Neural cell (in vitro differentiated cells): Measurements from ENCODE around the gene TTC39B. TPM values are rescaled to one million over a fixed set of nuclear protein-coding genes. Genes with fewer than 3 reads are reported as not detected.

Source experiments
- H2AFZ ChIP-seq: fragments of 200-600, 300-800 bp; sonication (generic), shearing (Covaris generic); 2 replicates; pipeline ENCODE4 v1.6.0; 2014; ENCODE audit warnings: low read depth, mild to moderate bottlenecking, antibody characterized with exemption, low read length, moderate library complexity
- H3F3A ChIP-seq: fragments of 200-600 bp; shearing (Covaris generic); 2 replicates; pipeline ENCODE4 v1.6.1; 2016; ENCODE audit warnings: mild to moderate bottlenecking, moderate library complexity, mixed read lengths, antibody characterized with exemption, low read length; ENCODE audit not compliant: insufficient read depth, poor library complexity, severe bottlenecking
- H3K27ac ChIP-seq: fragments of 200-600, 300-800 bp; sonication (generic), shearing (Covaris generic); 2 replicates; pipeline ENCODE4 v1.5.1; 2014; ENCODE audit warnings: mild to moderate bottlenecking, low read length, moderate library complexity
- H3K27me3 ChIP-seq: fragments of 300-800, 200-600 bp; sonication (generic), shearing (Covaris generic); 2 replicates; pipeline ENCODE4 v1.6.0; 2014; ENCODE audit warnings: mild to moderate bottlenecking, low read depth, low read length, moderate library complexity; ENCODE audit not compliant: insufficient read depth
- H3K36me3 ChIP-seq: fragments of 300-800, 200-600 bp; sonication (generic), shearing (Covaris generic); 2 replicates; pipeline ENCODE4 v1.5.1; 2014; ENCODE audit warnings: mild to moderate bottlenecking, antibody characterized with exemption, low read length, moderate library complexity; ENCODE audit not compliant: insufficient read depth
- H3K4me2 ChIP-seq: fragments of 300-800, 200-600 bp; sonication (generic), shearing (Covaris generic); 2 replicates; pipeline ENCODE4 v1.6.0; 2014; ENCODE audit warnings: mild to moderate bottlenecking, low read length
- H3K4me3 ChIP-seq: fragments of 300-800, 200-600 bp; sonication (generic), shearing (Covaris generic); 2 replicates; pipeline ENCODE4 v1.5.1; 2014; ENCODE audit warnings: mild to moderate bottlenecking, low read length, moderate library complexity
- H3K79me2 ChIP-seq: fragments of 200-600 bp; shearing (Covaris generic); replicated peaks from 2 replicates; pipeline ENCODE4 v1.6.0; 2014; ENCODE audit warnings: mild to moderate bottlenecking, low read length, moderate library complexity; ENCODE audit not compliant: insufficient read depth
- H3K9ac ChIP-seq: fragments of 300-800, 200-600 bp; sonication (generic), shearing (Covaris generic); 2 replicates; pipeline ENCODE4 v1.6.1; 2016; ENCODE audit warnings: mild to moderate bottlenecking, low read length, mixed read lengths
- H3K9me2 ChIP-seq: fragments of 200-600 bp; shearing (Covaris generic); 2 replicates; pipeline ENCODE4 v1.6.1; 2016; ENCODE audit warnings: mild to moderate bottlenecking, low read length, mixed read lengths; ENCODE audit not compliant: insufficient read depth
- H3K9me3 ChIP-seq: fragments of 200-600, 300-800 bp; sonication (generic), shearing (Covaris generic); 2 replicates; pipeline ENCODE4 v1.6.1; 2016; ENCODE audit warnings: mild to moderate bottlenecking, mixed run types, low read length, moderate library complexity, mixed read lengths
- H4K20me1 ChIP-seq: fragments of 200-600 bp; shearing (Covaris generic); 2 replicates; pipeline ENCODE4 v1.6.1; 2016; ENCODE audit warnings: mild to moderate bottlenecking, mixed run types; ENCODE audit not compliant: insufficient read depth
- EP300 ChIP-seq: fragments of 450-650 bp; conservative IDR thresholded peaks from 2 replicates; pipeline ENCODE4 v1.6.1; 2014; ENCODE audit warnings: antibody characterized with exemption, mild to moderate bottlenecking, moderate library complexity; ENCODE audit not compliant: poor library complexity, severe bottlenecking
- EZH2 ChIP-seq: fragments of 200-600, 300-800 bp; shearing (Covaris generic), sonication (generic); IDR thresholded peaks from 2 replicates; pipeline ENCODE4 v1.6.1; 2014; ENCODE audit warnings: antibody characterized with exemption, low read length, borderline replicate concordance, mild to moderate bottlenecking; ENCODE audit not compliant: insufficient read depth, poor library complexity, severe bottlenecking
- MXI1 ChIP-seq: fragments of 450-650 bp; conservative IDR thresholded peaks from 2 replicates; pipeline ENCODE4 v1.6.1; 2014; ENCODE audit warnings: antibody characterized with exemption, mild to moderate bottlenecking; ENCODE audit not compliant: poor library complexity, severe bottlenecking
- POLR2AphosphoS5 ChIP-seq: IDR thresholded peaks from 2 replicates; pipeline ENCODE4 v1.6.1; 2012
- RAD21 ChIP-seq: fragments of 450-650 bp; conservative IDR thresholded peaks from 2 replicates; pipeline ENCODE4 v1.6.1; 2014; ENCODE audit warnings: antibody characterized with exemption, mild to moderate bottlenecking, moderate library complexity
- SMC3 ChIP-seq: fragments of 450-650 bp; conservative IDR thresholded peaks from 2 replicates; pipeline ENCODE4 v1.6.1; 2014; ENCODE audit warnings: antibody characterized with exemption, mild to moderate bottlenecking, moderate library complexity; ENCODE audit not compliant: poor library complexity
- TAF1 ChIP-seq: IDR thresholded peaks from 2 replicates; pipeline ENCODE4 v1.6.1; 2012; ENCODE audit warnings: low read depth
- polyA plus RNA-seq: library from polyadenylated mRNA; depleted of rRNA; stranded (reverse); fragments of >200 nt; gene quantifications from 2 replicates; pipeline ENCODE4 v1.2.3, GENCODE V29; 2014
- TF ChIP-seq, protein P1 (sequence below): IDR thresholded peaks from 2 replicates; pipeline ENCODE4 v1.6.1; 2012; ENCODE audit warnings: borderline replicate concordance
- TF ChIP-seq, protein P2 (sequence below): fragments of 450-650 bp; IDR thresholded peaks from 2 replicates; pipeline ENCODE4 v1.5.1; 2014; ENCODE audit warnings: antibody characterized with exemption, mild to moderate bottlenecking, moderate library complexity; ENCODE audit not compliant: poor library complexity, severe bottlenecking

TTC39B gene
- polyA plus RNA-seq, 1 donor from 2014 or later, result 2.8 TPM

DNA sequence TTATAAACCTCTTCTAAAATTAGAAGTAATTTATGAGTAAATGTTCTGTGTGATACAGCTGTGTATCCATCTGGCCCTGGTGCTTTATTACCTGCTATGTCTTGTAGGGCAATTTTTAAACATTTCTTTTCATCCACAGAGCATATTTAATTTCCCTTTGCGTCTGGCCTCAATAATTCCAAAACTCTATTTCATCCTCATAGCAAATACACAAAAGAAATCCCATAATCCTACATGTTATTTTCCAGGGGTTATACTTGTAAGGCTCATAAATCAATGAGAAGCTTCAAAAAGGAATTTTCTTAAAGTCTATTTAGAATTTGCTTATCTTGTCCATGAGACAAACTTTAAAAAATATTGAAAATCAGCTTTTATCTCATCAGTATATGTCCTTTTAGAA, 167.0 kb downstream of the TTC39B start:
- H3K4me2 ChIP-seq, result no peak overlapping the region
- no peaks in the 10 kb centered on the region for H3K9me3 ChIP-seq
- no peak overlapping the region for H3K27ac ChIP-seq
- no peaks in the 10 kb centered on the region for H3K36me3 ChIP-seq
- TF ChIP-seq, protein P1, sequence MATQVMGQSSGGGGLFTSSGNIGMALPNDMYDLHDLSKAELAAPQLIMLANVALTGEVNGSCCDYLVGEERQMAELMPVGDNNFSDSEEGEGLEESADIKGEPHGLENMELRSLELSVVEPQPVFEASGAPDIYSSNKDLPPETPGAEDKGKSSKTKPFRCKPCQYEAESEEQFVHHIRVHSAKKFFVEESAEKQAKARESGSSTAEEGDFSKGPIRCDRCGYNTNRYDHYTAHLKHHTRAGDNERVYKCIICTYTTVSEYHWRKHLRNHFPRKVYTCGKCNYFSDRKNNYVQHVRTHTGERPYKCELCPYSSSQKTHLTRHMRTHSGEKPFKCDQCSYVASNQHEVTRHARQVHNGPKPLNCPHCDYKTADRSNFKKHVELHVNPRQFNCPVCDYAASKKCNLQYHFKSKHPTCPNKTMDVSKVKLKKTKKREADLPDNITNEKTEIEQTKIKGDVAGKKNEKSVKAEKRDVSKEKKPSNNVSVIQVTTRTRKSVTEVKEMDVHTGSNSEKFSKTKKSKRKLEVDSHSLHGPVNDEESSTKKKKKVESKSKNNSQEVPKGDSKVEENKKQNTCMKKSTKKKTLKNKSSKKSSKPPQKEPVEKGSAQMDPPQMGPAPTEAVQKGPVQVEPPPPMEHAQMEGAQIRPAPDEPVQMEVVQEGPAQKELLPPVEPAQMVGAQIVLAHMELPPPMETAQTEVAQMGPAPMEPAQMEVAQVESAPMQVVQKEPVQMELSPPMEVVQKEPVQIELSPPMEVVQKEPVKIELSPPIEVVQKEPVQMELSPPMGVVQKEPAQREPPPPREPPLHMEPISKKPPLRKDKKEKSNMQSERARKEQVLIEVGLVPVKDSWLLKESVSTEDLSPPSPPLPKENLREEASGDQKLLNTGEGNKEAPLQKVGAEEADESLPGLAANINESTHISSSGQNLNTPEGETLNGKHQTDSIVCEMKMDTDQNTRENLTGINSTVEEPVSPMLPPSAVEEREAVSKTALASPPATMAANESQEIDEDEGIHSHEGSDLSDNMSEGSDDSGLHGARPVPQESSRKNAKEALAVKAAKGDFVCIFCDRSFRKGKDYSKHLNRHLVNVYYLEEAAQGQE, result no peak
- H3F3A ChIP-seq, result no peaks in the 10 kb centered on the region
- H3K27me3 ChIP-seq, result no peaks in the 10 kb centered on the region
- no peak overlapping the region for H3K4me3 ChIP-seq
- no peak overlapping the region for H2AFZ ChIP-seq
- no peak overlapping the region for H3K9ac ChIP-seq
- H3K79me2 ChIP-seq, result no peaks in the 10 kb centered on the region
- H4K20me1 ChIP-seq, result no peaks in the 10 kb centered on the region
- no peaks in the 10 kb centered on the region for H3K9me2 ChIP-seq

DNA sequence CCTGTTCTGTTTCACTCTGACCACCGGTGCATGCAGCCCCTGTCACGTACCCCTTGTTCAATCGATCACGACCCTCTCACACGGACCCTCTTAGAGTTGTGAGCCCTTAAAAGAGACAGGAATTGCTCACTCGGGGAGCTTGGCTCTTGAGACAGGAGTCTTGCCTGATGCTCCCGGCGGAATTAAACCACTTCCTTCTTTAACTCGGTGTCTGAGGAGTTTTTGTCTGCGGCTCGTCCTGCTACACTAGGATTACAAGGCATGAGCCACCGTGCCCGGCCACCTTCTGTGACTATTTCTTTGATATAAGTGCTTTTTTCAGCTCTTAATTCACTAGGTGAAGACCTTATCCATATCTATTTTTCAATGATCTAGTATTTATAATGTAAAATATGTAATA, 167.5 kb downstream of the TTC39B start:
- TF ChIP-seq SMC3 (no peak), EP300 (no peak), TAF1 (no peak), MXI1 (no peak), EZH2 (no peak), RAD21 (no peak), POLR2AphosphoS5 (no peak)
- TF ChIP-seq, protein P1, result no peak
- TF ChIP-seq, protein P2, sequence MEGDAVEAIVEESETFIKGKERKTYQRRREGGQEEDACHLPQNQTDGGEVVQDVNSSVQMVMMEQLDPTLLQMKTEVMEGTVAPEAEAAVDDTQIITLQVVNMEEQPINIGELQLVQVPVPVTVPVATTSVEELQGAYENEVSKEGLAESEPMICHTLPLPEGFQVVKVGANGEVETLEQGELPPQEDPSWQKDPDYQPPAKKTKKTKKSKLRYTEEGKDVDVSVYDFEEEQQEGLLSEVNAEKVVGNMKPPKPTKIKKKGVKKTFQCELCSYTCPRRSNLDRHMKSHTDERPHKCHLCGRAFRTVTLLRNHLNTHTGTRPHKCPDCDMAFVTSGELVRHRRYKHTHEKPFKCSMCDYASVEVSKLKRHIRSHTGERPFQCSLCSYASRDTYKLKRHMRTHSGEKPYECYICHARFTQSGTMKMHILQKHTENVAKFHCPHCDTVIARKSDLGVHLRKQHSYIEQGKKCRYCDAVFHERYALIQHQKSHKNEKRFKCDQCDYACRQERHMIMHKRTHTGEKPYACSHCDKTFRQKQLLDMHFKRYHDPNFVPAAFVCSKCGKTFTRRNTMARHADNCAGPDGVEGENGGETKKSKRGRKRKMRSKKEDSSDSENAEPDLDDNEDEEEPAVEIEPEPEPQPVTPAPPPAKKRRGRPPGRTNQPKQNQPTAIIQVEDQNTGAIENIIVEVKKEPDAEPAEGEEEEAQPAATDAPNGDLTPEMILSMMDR, result no peak
- Histone ChIP-seq H3K36me3 (no peaks in the 10 kb centered on the region), H3K27ac (no peak overlapping the region), H2AFZ (no peak overlapping the region), H3K79me2 (no peaks in the 10 kb centered on the region), H4K20me1 (no peaks in the 10 kb centered on the region), H3K27me3 (no peaks in the 10 kb centered on the region), H3K9me3 (no peaks in the 10 kb centered on the region), H3K9me2 (no peaks in the 10 kb centered on the region), H3K4me2 (no peak overlapping the region), H3K4me3 (no peak overlapping the region), H3K9ac (no peak overlapping the region), H3F3A (no peaks in the 10 kb centered on the region)
